ENCODE data around the gene WDR37.

GRCh38 chr10:1156921-1157614 lies 100.9 kb downstream of the WDR37 start:
- TF ChIP-seq ZNF121 (tag by site-specific recombination; IDR thresholded peaks at IDR 0.05) (no peak), CTCF (tag by site-specific recombination; IDR thresholded peaks at IDR 0.05) (no peak), ZBTB17 (tag by site-specific recombination; IDR thresholded peaks at IDR 0.05) (no peak), ZFP41 (tag by site-specific recombination; IDR thresholded peaks at IDR 0.05; ENCODE audit: borderline replicate concordance) (no peak), GFI1B (tag by site-specific recombination; IDR thresholded peaks at IDR 0.05) (no peak), ZNF664 (tag by site-specific recombination; IDR thresholded peaks at IDR 0.05) (no peak), ZNF26 (tag by site-specific recombination; IDR thresholded peaks at IDR 0.05) (no peak), YY2 (tag by site-specific recombination; IDR thresholded peaks at IDR 0.05) (no peak), ZNF510 (tag by site-specific recombination; IDR thresholded peaks at IDR 0.05; ENCODE audit: insufficient replicate concordance) (no peak)

Measured in HEK293 (cell line).